HS-5 (cell line): Measurements from ENCODE around the gene TMEM69.
"Not testable (repeated sequence)": the region's sequence is repeated elsewhere in the genome, so short reads cannot be mapped to it uniquely, and the experiment has no call there.

Experiments used
- DNase-seq: peaks from one replicate; pipeline ENCODE4 v3.0.0-alpha.2; 2012; ENCODE audit warnings: low read depth

Gene TMEM69

DNA sequence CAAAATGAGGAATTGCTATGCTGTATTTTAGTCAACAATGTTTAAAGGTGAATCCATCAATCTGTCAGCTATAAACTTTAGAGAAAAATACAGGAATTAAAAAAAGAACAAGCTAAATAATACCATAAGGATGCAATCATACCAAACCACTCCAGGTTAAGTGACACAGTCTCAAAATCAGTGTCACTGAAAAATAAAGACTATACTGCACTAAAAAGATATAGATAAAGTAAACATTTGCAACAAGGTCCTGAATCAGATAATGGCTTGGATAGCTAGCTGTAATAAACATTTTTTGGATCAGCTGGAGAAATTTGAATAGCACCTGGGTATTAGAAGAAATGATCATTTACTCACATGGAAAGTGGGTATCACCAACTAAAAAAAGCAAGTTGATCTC lies 9.5 kb upstream of the TMEM69 start:
- no peak for DNase-seq

DNA sequence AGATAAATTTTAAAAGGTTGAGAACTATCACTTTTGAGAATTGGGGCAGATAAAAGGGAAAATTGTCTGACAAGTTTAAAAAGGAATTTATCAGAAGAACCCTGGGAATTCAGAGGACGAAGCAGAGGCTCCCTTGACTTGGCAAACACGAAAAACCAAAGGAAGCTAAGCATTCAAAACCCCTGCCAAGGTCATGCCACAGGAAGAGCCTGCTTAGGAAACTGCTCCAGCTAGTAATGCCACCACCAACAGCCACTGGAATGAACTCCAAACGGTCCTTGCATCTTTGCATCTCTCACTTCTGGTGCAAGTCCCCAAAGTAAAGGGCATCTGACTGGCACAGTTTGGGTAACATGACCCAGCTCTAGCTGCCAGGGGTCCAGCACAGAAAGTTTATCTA lies 8.9 kb upstream of the TMEM69 start:
- DNase-seq = no peak

DNA sequence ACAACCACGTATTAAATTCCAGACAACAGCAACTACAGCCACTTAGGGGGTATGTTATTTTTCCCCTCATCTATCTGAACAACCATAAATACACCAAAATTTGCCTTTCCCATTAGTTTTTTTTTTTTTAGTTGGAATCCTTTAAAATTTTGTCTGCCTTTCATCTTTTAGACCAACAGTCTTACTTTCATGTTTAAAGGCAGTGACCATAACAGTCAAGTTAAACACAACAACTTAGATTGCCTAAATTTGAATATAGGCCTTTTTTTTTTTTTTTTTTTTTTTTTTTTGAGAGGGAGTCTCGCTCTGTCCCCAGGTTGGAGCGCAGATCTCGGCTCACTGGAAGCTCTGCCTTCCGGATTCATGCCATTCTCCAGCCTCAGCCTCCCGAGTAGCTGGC lies 5.0 kb upstream of the TMEM69 start:
- DNase-seq = no peak

DNA sequence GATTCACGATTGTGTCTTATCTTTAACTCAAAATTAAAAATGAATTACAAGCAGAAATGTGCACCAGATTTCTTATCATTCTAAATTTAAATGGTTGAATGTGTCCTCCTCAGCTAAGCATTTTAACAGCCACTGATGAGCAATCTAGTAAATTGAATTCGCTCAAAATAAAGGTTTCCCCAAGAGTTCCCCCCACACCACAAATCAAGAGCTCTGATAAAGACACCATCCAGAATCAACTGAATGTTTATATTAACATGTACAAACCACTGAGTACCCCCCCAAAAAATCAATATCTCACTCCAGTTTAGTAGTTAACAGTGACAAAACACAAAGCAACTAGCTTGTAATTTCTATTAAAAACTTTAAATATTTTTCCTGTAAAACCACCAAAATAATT lies 3.6 kb upstream of the TMEM69 start:
- DNase-seq = no peak

DNA sequence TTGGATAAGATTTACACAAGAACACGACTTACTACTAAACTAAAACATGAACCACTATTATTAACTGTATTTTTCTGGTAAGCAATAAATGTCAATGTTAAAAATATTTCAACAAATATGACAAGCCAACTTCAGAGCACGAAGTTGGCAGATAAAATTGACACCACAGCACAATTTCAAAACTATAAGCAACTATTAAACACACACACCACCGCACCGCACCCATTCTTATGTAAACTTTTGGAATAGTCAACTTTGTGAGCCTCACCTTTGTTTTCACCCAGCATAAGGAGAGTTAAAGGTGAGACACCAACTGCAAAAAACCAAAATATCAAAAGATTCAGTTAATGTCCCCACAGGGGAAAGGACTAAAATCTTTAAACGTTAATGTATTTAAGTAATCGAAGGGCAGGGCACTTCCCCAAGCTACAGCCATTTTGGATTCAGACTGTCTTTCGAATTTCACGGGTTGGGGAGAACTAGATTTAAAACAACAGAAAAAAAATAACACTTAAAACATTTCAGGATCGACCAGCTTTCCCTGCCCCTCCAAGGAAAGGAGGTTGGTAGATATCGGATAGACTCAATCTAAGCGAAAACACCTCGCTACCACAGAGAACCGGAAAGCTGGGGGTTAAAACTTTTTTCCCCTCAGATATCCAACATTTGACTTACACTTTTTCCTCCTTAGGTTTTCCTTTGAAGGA lies 2.5 kb upstream of the TMEM69 start:
- DNase-seq = no peak

DNA sequence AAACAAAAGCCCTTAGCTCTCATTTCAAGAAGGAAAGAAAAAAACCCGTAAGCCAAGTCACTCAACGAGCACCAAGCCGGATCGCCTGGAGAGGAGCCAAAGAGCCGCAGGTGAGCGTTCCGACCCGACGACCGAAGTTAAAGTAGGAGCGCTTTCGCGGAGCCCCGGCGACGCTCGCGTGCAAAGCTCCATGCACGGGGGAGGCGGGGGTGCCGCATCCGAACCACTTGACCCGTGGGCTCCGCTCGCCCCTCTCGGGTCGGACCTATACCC lies 2.0 kb upstream of the TMEM69 start:
- peak; percentile 25 for DNase-seq

DNA sequence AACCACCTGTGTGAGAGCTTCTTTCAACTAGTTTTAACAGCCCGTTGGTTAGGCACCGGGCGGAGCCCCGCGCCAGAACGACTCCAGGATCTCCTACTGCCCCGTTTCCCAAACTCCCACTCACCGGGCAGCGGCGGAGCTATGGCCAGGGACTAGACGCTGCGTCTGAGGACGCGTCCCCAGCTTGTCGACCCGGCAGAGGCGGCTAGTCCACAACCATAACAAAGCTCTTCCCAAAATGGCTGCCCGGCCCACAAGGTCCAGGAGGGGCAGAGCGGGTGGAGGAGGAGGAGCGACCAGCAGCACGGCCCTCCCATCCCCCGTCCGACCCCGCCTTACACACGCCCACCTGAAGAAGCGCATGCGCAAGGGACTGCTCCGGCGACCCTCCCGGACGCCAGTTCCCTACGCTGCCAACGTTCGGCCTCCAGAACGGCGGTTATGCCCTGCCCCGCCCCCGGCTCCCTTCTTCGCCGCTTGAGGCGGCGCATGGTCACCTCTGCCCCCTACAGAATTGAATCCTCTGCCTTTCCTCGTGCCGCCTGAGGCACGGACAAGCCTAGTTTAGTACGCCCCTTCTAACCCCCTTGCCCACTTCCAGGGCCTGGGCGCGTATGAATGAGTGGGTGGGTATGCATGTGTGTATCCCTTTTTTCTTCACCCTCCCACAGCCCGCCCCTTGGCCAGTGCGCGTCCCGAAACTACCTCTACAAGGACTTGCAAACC lies 1.5 kb upstream of the TMEM69 start, which contains the start of gene GPBP1L1:
GPBP1L1 (minus strand) TSS at position 246 of the 726 bp plus-strand sequence. CDS start 27,446 bp downstream, outside the sequence.
- peak; percentile 86 for DNase-seq

DNA sequence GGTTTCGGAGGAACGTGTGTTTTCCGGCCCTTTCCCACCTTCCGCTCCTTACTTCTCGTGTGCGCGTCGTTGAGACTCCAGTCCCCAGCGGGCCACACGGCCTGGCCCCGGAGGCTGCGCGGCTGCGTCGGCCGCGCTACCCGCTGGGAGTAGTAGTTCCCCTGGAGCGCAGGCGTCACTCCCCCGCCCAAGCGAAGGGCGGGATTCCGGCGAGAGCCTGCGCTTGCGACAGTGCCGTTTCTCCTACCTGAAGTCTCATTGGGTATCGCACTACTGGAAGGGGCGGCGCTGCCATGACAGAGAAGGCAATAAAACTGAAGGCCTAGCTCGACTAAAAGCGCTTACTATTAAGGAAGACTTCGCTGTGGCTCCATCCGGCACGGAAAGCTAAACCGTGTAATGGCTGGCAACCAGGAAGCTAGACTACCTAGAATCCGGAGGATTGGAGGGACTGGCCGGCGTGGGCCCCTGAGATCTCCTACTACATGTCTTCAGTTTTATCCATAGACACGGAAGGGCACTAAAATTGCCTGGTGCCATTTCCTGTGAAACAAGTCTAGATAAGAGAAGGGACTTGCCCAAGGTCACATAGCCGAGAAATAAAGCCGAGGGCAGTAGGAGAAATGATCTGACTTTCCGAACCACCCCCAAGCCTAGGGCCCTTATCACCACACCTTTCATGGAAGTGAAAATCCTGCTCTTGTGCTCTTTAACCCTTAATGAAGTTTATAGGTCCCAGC lies 797 bp upstream of the TMEM69 start:
- peak; percentile 96 for DNase-seq

DNA sequence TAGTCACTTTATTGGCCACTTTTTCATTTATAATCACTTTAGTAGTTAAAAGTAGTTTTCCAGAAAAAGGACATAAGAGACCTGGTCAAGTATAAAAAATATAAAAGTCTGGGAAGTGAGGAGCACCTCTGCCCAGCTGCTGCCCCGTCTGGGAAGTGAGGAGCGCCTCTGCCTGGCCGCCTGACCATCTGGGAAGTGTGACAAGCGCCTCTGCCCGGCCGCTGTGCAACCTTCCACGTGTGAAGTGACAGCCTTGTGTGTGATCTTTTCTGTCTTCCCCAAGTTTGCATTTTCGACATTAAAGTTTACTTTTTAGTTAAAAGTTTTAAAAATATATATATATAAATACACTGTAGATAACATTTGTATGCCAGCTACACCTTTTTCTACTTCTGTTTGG lies 5.8 kb downstream of the TMEM69 start:
- not testable (repeated sequence) for DNase-seq

DNA sequence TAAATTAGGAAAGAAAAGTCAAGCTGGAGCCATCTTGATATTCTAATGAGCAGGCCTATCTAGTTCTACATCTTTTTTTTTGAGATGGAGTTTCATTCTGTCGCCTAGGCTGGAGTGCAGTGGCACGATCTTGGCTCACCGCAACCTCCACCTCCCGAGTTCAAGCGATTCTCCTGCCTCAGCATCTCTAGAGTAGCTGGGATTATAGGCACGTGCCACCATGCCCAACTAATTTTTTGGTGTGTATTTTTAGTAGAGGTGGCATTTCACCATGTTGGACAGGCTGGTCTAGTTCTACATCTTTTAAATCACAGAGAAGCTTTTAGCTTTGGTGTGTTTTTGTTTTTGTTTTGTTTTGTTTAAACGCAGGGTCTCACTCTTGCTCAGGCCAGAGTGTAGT lies 6.8 kb downstream of the TMEM69 start:
- no peak for DNase-seq

DNA sequence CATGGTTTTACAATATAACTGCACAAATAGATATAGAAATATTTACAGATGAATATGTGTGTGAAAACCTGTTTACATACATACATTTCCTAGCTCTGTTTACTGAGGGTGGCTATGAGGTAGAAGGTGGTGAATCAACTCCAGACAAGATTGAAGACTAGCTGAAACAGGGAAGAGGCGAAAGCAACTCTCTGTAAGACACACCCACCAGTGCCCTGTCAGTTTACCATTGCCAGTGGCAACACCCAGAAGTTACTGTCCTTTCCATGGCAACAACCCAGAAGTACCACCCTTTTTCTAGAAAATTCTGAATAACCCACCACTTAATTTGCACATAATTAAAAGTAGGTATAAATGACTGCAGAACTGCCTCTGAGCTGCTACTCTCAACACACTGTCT lies 16.7 kb downstream of the TMEM69 start:
- no peak for DNase-seq

DNA sequence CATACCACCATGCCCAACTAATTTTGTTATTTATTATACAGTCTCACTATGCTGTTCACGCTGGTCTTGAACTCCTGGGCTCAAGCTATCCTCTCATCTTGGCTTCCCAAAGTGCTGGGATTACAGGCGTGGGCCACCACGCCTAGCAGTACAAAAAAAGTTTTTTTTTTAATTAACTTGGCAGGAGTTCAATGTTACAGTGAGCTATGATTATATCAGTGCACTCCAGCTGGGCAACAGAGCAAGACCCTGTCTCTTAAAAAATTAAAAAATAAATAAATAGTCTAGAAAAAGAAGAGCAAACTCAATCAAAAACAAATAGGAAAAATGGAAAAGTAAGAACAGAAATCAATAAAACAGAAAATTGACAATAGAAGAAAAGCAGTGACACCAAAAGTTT lies 25.7 kb downstream of the TMEM69 start:
- no peak for DNase-seq

DNA sequence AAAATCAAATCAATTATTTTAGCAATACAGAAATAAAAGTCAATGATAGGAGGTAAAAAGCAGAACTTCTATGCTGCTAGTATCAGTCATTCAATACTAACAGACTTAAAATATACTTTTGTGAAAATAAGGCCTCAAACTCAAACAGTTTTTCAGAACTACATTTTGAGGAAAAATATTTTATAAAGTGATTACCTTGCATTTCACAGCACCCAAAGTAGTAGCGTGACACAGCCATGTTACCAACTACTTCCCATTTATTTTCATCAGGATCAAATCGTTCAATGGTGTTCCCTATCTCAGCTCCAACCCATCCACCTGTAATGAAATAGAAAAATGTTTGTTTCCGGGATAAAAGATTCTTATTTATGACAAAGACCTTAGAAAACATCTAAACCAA lies 28.7 kb downstream of the TMEM69 start:
- DNase-seq = no peak

DNA sequence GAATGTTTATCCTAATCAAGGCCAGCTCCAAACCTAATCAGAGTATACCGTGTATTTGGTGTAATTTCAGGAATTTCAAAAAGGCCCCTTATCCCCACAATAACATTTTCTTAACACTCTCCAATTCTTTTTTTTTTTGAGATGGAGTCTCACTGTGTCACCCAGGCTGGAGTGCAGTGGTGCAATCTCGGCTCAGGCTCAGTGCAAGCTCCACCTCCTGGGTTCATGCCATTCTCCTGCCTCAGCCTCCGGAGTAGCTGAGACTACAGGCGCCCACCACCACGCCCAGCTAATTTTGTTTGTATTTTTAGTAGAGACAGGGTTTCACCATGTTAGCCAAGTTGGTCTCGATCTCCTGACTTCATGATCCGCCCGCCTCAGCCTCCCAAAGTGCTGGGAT lies 29.4 kb downstream of the TMEM69 start:
- DNase-seq = not testable (repeated sequence)

DNA sequence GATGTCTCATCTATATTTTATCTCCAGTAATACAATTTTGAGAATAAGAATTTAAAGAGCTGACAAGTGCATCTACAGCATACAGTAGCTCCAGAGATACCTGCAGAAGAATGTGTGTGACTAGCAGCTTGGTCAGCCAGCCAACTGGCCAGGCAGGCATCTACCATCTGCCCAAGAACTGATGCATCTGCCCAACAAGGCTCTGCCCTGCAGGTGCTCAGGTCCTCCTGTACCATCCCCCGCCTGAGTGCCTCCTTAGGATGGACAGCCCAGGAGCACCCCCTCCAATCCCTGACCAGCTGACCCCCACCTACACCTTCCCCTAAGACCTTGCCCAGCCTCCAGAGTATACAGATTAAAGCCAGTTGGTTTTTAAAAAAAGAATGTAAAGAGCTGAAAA lies 30.3 kb downstream of the TMEM69 start:
- DNase-seq = no peak

DNA sequence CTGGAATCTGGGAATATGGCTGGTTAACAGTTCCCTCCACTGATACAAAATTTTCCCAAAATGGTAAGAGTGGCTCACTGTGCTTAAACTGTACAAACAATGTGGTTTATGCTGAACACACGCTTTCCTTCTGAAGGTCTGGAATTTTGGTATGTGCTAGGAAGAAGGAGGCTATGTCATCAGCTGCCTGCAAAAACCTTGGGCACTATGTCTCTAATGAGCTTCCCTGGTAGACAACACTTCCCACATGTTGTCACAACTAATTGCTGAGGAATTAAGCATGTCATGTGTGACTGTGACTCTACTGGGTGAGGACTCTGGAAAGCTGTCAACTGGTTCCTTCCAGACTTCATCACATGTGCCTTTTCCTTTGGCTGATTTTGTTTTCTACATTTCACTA lies 33.2 kb downstream of the TMEM69 start:
- no peak for DNase-seq

DNA sequence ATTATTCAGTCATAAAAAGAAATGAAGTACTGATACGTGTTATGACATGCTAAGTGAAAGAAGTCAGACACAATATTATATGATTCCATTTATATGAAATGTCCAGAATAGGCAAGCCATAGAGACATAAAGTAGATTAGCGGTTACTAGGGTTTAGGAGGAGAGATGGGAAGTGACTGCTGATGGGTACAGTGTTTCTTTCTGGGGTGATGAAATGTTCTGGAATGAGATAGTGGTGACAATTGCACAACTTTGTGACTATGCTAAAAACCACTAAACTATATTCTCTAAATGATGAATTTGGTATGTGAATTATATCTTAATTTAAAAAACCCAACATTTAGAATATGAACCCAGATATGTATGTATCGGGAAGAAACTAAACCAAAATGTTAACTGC lies 34.8 kb downstream of the TMEM69 start:
- no peak for DNase-seq

DNA sequence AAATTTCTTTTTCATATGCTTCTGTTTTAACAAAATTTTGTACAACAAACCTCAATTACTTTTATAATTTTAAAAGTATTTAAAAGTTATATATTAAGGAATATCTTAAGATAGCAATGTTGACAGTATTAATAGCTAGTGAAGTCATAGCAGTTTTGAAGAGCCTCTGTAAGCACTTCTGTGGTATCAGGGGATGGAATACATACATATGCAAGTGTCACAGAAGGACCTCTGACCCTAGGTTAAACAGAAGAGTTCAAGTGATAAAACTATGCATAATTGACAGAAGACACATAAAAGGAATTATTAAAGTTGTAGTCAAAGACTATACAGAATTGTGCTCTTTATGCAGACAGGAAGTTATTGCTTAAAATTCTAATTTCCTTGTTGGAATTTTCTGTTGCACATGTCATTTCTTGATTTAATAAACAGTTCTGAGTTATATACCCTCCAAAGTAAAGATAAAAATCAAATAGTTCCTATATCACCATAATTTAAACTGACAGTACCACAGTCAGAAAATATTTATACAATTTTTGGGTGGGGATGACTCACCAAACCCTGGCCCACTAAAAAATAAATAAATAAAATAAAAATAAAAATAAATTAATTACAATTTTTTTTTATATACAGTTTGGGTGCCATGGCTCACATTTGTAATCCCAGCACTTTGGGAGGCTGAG lies 35.4 kb downstream of the TMEM69 start:
- DNase-seq = no peak

DNA sequence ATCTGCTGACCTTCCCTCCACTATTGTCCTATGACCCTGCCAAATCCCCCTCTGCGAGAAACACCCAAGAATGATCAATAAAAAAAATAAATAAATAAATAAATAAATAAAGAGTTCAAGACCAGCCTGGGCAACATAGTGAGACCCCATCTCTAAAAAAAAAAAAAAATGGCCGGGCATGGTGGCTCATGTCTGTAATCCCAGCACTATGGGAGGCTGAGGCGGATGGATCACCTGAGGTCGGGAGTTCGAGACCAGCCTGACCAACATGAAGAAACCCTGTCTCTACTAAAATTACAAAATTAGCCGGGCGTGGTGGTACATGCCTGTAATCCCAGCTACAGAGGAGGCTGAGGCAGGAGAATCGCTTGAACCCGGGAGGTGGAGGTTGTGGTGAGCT lies 38.0 kb downstream of the TMEM69 start:
- not testable (repeated sequence) for DNase-seq

DNA sequence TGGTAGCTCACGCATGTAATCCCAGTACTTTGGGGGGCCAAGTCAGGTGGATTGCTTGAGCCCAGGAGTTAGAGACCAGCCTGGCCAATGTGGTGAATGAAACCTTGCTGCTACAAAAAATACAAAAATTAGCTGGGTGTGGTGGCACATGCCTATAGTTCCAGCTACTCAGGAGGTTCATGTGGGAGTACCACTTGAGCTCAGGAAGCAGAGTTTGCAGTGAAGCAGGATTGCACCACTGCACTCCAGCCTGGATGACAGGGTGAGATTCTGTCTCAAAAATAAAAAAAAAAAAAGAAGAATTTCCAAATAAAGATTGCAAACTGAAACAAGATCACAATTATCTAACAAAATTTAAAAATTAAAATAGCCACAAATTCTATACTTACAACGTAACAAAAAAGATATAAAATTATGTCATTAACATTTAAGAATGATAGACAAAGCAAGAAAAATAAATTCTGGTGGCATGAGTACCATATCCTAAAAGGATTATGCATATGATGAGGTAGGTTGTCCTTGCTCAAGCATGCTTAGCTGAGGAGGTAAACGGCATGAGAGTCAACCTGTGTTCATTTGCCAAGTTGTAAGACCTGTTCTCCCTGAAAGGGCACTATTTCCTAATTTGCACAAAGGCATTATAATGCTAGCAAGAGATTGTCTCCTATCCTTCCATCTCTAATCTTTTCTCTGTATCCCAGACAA lies 42.2 kb downstream of the TMEM69 start:
- no peak for DNase-seq

DNA sequence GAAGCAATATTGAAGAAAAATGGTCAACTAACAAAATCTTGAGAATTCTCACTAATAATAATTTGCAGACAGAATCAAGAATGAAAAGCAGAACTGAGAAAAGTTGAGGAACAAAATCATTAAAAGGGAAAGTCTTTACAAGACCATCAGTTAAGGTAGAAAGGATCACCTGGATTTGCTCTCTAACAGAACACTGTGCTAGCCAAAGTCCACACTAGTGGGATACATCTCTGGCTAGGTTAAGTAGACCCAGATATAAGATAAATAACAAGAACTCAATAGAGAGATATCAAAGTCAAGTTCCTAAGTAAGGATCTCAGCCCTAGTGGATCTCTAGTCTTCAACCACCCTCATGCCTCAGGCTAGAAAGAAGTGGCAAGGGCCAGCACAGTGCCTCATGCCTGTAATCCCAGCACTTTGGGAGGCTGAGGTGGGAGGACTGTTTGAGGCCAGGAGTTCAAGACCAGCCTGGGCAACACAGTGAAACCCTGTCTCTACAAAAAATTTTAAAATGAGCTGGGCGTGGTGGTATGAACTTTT lies 42.9 kb downstream of the TMEM69 start:
- DNase-seq = no peak

DNA sequence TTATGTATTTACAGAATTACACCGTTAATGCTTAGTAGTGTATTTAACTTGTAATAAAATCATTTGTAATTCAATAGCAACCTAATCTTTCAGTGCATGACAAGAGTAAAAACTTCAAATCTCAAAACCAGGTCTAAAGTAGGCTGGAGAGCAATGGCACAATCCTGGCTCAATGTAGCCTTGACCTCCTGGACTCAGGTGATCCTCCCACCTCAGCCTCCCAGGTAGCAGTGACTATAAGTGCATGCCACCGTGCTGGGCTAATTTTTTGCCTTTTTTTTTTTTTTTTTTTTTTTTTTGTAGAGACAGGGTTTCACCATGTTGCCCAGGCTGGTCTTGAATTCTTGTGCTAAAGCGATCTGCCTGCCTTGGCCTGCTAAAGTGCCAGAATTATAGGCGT lies 51.2 kb downstream of the TMEM69 start:
- DNase-seq = no peak
